Gastrocnemius medialis (tissue), 4 donors: Measurements from ENCODE around the gene KDM1A.

Source experiments
- POLR2A ChIP-seq, 2 donors: fragments of 450-650 bp; IDR thresholded peaks; one replicate each; pipeline ENCODE4 v1.6.1; 2017; ENCODE audit warnings: antibody characterized with exemption in 2 of 2, mild to moderate bottlenecking in 2 of 2, moderate library complexity in 2 of 2
- TF ChIP-seq, protein P1 (sequence below), 5 experiments: fragments of 450-650 bp in 3 of 5; fragments of 200-600 bp in 2 of 5; sonication (generic) in 2 of 5; IDR thresholded peaks in 4 of 5; conservative IDR thresholded peaks in 1 of 5; 1 replicate in 4 of 5; 2 replicates in 1 of 5; pipeline ENCODE4 v1.5.1; 2016 to 2019; ENCODE audit warnings: antibody characterized with exemption in 5 of 5, mild to moderate bottlenecking in 3 of 5, moderate library complexity in 3 of 5

DNA sequence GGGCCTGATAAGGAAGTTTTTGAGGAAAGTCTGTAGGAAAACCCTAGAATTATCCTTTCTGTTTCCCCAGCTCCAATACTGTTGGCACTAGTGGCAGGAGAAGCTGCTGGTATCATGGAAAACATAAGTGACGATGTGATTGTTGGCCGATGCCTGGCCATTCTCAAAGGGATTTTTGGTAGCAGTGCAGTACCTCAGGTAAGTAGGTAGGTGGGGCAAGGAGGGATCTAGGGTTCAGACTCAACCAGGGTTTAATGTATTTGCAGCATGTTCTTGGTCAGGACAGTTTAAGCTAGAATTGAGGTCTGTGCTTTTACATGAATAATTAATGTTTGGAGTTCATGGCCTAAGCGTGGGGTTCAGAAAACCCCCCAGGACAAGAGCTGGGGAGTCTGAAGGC is 62.1 kb downstream of the KDM1A start:
- no peak for TF ChIP-seq POLR2A (IDR thresholded peaks at IDR 0.05)
- TF ChIP-seq, protein P1, sequence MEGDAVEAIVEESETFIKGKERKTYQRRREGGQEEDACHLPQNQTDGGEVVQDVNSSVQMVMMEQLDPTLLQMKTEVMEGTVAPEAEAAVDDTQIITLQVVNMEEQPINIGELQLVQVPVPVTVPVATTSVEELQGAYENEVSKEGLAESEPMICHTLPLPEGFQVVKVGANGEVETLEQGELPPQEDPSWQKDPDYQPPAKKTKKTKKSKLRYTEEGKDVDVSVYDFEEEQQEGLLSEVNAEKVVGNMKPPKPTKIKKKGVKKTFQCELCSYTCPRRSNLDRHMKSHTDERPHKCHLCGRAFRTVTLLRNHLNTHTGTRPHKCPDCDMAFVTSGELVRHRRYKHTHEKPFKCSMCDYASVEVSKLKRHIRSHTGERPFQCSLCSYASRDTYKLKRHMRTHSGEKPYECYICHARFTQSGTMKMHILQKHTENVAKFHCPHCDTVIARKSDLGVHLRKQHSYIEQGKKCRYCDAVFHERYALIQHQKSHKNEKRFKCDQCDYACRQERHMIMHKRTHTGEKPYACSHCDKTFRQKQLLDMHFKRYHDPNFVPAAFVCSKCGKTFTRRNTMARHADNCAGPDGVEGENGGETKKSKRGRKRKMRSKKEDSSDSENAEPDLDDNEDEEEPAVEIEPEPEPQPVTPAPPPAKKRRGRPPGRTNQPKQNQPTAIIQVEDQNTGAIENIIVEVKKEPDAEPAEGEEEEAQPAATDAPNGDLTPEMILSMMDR (IDR thresholded peaks at IDR 0.05 in 4 of 5, conservative IDR thresholded peaks at IDR 0.05 in 1 of 5), result no peak
